Measurements from ENCODE around the gene C4orf54.

The C4orf54 gene

DNA sequence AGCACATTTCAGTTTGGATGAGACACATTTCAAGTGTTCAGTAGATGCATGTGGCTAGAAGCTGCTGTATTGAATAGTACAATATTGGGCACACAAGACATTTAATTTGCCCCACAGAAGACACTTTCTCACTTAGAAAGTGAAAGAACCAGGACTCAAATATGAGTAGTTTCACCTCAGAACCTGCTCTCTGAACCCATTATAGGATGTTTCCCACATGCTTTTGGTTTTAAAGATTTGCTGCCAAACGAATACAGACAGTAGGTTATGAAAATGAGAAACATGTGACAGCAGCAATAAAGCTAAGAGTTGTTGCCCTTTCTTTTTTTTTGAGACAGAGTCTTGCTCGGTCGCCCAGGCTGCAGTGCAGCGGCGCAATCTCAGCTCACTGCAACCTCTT, 32.3 kb downstream of the C4orf54 start:
- in situ Hi-C loops (cut with MboI; ENCODE audit: low sequenced_read_pairs), result no loop called here

DNA sequence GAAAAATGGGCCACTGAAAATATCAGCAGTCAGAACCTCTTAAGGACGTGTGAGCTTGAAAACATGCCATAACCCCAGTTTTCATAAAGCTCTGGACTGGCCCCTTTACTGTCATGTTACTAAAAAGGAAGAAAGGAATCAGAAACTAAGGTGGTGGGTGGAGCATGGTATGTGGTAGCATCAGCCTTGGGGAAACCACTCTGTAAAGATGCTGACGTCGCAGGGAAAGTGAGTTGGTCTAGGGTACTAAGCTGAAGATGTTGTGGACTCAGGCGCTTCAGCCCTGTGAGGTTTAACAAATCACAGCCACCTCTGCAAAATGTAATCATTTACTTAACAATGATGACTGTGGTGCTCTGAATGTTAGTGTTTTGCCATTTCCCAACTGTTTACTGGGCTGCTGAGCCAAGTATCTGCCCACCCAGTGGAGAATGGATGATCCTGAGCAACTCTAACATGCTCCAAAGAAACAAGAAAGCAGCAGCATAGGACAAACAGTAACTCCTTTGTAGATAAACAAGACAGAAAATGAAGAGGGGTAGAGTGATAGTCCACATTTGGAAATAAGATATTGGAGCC, 33.4 kb downstream of the C4orf54 start:
- in situ Hi-C loops (cut with MboI; ENCODE audit: low sequenced_read_pairs), result no loop called here

DNA sequence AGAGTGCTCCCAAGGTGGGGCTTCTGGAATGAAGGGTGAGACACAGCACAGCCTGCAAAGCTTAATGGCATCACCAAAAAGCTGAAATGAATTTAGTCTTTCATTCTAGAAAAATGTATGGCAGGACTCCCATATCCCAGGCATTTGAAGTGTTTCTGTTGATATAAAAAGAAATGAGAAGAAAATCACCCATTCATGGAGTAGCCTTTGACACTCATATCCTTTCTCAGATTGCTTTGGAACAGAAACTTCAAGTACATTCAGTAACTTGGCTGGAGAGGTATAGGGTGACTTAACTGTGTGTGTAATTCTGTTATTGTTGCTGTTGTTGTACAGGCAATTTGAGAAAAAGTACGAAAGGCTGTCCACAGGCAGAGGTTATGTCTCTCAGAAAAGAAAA, 35.3 kb downstream of the C4orf54 start:
- in situ Hi-C loops (cut with MboI; ENCODE audit: low sequenced_read_pairs), result no loop called here

GRCh38 chr4:99617374-99617773, 40.3 kb downstream of the C4orf54 start:
- in situ Hi-C loops (cut with MboI; ENCODE audit: low sequenced_read_pairs), result no loop called here

GRCh38 chr4:99615170-99615820, 42.3 kb downstream of the C4orf54 start:
- in situ Hi-C loops (cut with MboI; ENCODE audit: low sequenced_read_pairs), result no loop called here

DNA sequence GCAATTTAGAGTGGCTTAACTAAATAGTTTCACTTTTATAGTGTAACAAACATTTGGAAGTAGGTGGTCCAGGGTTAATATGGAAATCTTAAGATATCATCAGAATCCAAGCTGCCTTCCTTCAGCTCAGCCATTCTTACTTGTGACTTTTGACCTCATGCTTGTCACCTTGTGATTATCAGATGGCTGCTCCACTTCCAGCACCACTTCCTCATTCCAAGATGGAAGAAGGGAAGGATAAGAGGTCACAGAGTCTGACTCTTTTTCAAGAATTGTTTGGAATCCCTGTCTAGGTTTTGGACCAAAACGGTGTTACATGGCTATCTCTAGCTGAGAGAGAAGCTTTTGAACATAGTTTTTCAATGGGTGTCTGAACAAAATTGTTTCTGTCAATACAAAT, 43.1 kb downstream of the C4orf54 start:
- in situ Hi-C loops (cut with MboI; ENCODE audit: low sequenced_read_pairs), result no loop called here

- in situ Hi-C loops (cut with MboI; ENCODE audit: low sequenced_read_pairs), result no loop called here
These were observed 44.9 kb downstream of the C4orf54 start for GRCh38 chr4:99612704-99613103.

DNA sequence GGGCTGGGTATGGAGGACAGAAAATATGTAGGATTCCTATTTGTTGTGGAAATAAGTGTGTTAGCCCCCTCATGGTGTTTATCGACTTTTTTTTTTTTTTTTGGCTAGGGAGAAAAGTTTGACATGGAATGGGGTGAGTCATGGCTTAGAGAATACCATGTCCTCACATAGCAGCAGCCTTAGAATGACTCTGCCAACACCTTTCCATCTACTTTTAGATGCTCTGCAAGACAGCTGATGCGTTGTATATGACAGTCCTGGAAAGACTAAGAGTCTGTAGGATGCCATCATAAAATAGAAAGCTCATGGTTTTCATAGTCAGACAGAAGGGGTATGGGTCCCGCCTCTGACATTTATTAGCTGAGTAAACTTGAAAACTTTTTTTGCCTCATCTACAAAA, 45.3 kb downstream of the C4orf54 start:
- in situ Hi-C loops (cut with MboI; ENCODE audit: low sequenced_read_pairs), result no loop called here

- in situ Hi-C loops (cut with MboI; ENCODE audit: low sequenced_read_pairs), result no loop called here
These were observed 46.9 kb downstream of the C4orf54 start for GRCh38 chr4:99610605-99611175.

GRCh38 chr4:99608417-99608816, 49.2 kb downstream of the C4orf54 start:
- in situ Hi-C loops (cut with MboI; ENCODE audit: low sequenced_read_pairs), result no loop called here

All from HL-60/S4 treated with phorbol 12-myristate 13-acetate at 8.2 ng/mL for 4 days and 3 days (cell line).